Measurements from ENCODE around the gene STRIT1.

Gene STRIT1

GRCh38 chr3:155293516-155293915, at the start of gene STRIT1:
STRIT1 (minus strand) TSS chr3:155293683.
- no peak for ATAC-seq

- ATAC-seq = no peak
Observed at GRCh38 chr3:155342344-155342743, 48.9 kb upstream of the STRIT1 start.

GRCh38 chr3:155339052-155339451, 45.6 kb upstream of the STRIT1 start:
- ATAC-seq = no peak

GRCh38 chr3:155335724-155336354, 42.4 kb upstream of the STRIT1 start:
- no peak for ATAC-seq

- no peak for ATAC-seq
Observed at GRCh38 chr3:155334914-155335723, 41.6 kb upstream of the STRIT1 start.

- ATAC-seq = no peak
Observed at GRCh38 chr3:155334215-155334913, 40.9 kb upstream of the STRIT1 start.

- ATAC-seq = no peak
Observed at GRCh38 chr3:155332716-155333115, 39.2 kb upstream of the STRIT1 start.

GRCh38 chr3:155331078-155331477, 37.6 kb upstream of the STRIT1 start:
- ATAC-seq = no peak

- no peak for ATAC-seq
Observed at GRCh38 chr3:155330370-155330769, 36.9 kb upstream of the STRIT1 start.

GRCh38 chr3:155329513-155330048, 36.1 kb upstream of the STRIT1 start:
- no peak for ATAC-seq

GRCh38 chr3:155327871-155328270, 34.4 kb upstream of the STRIT1 start:
- no peak for ATAC-seq

GRCh38 chr3:155327430-155327829, 33.9 kb upstream of the STRIT1 start:
- no peak for ATAC-seq

GRCh38 chr3:155326901-155327300, 33.4 kb upstream of the STRIT1 start:
- no peak for ATAC-seq

- no peak for ATAC-seq
Observed at GRCh38 chr3:155326244-155326643, 32.8 kb upstream of the STRIT1 start.

- ATAC-seq = no peak
Observed at GRCh38 chr3:155325263-155325835, 31.9 kb upstream of the STRIT1 start.

GRCh38 chr3:155323063-155323666, 29.7 kb upstream of the STRIT1 start:
- ATAC-seq = no peak

- no peak for ATAC-seq
Observed at GRCh38 chr3:155321418-155321817, 27.9 kb upstream of the STRIT1 start.

GRCh38 chr3:155320934-155321333, 27.5 kb upstream of the STRIT1 start:
- no peak for ATAC-seq

GRCh38 chr3:155318740-155319139, 25.3 kb upstream of the STRIT1 start:
- ATAC-seq = no peak

GRCh38 chr3:155317211-155317610, 23.7 kb upstream of the STRIT1 start:
- no peak for ATAC-seq

- ATAC-seq = no peak
Observed at GRCh38 chr3:155316426-155316825, 22.9 kb upstream of the STRIT1 start.

GRCh38 chr3:155313916-155314315, 20.4 kb upstream of the STRIT1 start:
- ATAC-seq = no peak

- ATAC-seq = no peak
Observed at GRCh38 chr3:155313300-155313699, 19.8 kb upstream of the STRIT1 start.

Measured in activated CD4-positive, CD25-positive, alpha-beta regulatory T cell treated with anti-CD3 and anti-CD28 coated beads, Interleukin-2, amount 50 U/mL, for 24 hours (primary cell).